PFSK-1 (cell line): ENCODE measurements around the gene PSPN.

Experiments
- POLR2AphosphoS5 ChIP-seq: IDR thresholded peaks from 2 replicates; pipeline ENCODE4 v1.6.1; 2012; ENCODE audit warnings: low read depth, mild to moderate bottlenecking, control low read depth, low read length, moderate library complexity
- REST ChIP-seq, 2 experiments: IDR thresholded peaks; 2 replicates each; pipeline versions ENCODE4 v1.6.1 to v1.8.0; 2011 to 2012; ENCODE audit warnings: low read depth in 2 of 2, low read length in 2 of 2, control low read depth in 1 of 2, inconsistent platforms in 1 of 2, mild to moderate bottlenecking in 1 of 2, moderate library complexity in 1 of 2; ENCODE audit not compliant: insufficient read depth in 1 of 2
- SIN3A ChIP-seq: IDR thresholded peaks from 2 replicates; pipeline ENCODE4 v1.6.1; 2012; ENCODE audit warnings: mild to moderate bottlenecking, low read length, moderate library complexity, borderline replicate concordance; ENCODE audit not compliant: insufficient read depth

DNA sequence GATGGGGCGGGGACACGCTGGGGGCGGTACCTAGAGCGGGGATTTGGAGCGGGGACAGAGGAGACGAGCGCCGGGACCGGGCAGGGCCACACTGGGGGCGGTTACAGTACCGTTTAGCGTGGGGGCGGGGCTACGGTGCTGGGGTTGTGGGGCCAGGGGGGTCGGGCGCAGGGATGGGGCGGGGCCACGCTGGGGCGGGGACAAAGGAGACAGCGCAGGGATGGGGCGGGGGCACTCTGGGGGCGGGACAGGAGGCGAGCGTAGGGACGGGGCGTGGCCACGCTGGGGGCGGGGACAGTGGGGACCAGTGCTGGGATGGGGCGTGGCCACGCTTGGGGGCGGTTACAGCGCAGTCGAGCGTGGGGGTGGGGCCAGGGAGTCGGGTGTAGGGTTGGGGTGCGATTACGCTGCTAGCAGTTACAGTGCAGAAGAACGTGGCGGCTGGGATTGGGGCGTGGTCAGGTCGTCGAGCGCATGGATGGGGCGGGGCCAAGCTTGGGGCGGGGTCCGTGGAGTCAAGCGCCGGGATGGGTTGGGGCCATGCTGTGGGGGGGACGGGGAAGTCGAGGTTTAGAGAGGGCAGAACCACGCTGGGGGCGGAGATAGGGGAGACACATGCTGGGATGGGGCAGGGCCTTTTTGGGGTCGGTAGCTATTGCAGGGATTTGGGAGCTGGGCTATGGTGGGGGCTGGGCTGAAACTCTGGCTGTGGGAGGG is 2.5 kb downstream of the PSPN start:
- no peak for TF ChIP-seq REST (IDR thresholded peaks at IDR 0.05; ENCODE audit: insufficient read depth in 1 of 2, low read depth in 2 of 2, low read length in 2 of 2)
- no peak; the same call in 1 of the 2 replicates for TF ChIP-seq POLR2AphosphoS5
- TF ChIP-seq SIN3A: no peak
